NCI-H1105 treated with DMSO at 0.1 percent for 48 hours (cell line): ENCODE results near the gene SNX11.
A peak's percentile ranks its signal among the peaks of the same experiment; 100 is the strongest.

Experiments used
- DNase-seq: peaks from one replicate; lab custom pipeline; 2025; lab: John Stamatoyannopoulos, UW

Gene SNX11

DNA sequence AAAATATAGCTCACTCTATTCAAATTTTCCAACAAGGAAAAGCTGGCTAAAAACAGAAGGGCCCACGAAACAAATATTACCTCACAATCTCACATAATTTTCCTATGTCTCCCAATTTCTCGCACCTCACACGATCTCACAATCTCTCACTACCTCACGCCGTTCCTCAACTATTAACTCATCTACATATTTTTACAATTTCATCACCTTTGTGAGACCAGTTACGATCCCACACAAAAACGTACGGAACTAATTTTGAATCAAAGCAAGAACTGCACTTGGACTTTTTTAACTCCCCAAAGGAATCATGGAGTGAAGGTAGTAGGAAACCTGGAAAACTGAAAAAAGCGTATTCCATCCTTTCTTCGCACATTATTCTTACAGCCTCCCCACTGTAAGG is 7.4 kb upstream of the SNX11 start:
- DNase-seq = no peak

GRCh38 chr17:48100591-48101011 is 7.0 kb upstream of the SNX11 start:
- peak; percentile 76 for DNase-seq

DNA sequence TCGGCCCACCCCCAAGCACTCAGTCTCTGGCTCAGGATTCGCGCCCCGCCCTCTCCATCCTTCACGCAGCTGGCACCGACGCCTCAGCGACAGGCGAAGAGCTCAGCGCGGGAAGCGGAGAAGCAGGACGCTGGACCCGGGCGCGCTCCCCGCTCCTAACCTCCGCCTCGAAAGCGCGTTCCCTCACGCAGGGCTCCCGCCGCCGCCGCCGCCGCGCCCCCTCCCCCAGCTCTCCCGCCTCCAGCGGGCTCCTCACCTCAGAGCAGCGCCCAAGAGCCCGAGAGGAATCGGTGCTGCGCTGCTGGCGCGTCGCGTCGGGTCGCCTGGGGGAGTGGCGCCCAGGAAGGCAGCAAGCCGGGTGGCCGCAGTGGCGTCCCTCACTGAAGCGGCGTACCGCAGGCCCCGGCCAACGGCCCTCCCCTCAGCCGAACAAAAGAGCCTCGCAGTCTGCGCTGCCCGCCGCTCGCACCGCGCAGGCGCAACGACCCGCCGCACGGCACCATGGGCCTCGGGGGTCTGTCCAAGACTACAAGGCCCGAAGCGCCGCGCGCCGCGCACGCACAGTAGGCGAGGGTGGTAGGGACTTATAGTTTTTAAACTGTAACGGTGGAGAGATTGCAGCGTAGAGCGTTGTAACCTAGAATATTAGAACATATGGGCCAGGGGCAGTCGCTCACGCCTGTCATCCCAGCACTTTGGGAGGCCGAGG is 6.4 kb upstream of the SNX11 start, which contains the start of gene CBX1:
CBX1 (minus strand) TSS at position 467 of the 709 bp plus-strand sequence. CDS start 24,474 bp downstream, outside the sequence.
- peak; percentile 94 for DNase-seq

DNA sequence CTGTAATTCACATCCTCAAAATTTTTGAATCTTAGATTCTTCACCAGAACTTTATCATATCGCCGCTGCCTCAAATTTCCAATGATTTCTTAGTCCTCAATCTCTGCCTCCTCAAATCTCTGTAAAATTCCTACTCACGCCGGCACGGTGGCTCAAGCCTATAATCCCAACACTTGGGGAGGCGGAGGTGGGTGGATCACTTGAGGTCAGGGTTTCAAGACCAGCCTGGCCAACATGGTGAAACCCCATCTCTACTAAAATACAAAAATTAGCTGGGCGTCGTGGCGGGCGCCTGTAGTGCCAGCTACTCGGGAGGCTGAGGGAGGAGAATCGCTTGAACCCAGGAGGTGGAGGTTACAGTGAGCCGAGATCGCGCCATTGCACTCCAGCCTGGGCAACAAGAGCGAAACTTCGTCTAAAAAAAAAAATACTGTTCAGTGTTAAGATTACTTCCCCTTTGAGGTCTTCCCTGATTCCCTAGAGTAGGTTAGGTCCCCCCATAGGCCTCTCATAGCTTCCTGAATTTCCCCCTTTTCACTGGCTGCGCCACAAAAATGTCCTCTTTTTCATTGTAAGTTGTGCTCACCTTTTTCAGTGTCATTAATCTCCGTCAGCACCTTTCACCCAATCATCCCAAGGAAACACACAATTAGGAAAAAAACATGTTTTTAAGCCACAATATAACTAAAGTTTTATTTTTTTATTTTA is 5.4 kb upstream of the SNX11 start:
- DNase-seq = no peak

- DNase-seq = no peak
Observed at GRCh38 chr17:48102798-48103715, 4.5 kb upstream of the SNX11 start.

- no peak for DNase-seq
Observed at GRCh38 chr17:48104440-48104839, 3.1 kb upstream of the SNX11 start.

DNA sequence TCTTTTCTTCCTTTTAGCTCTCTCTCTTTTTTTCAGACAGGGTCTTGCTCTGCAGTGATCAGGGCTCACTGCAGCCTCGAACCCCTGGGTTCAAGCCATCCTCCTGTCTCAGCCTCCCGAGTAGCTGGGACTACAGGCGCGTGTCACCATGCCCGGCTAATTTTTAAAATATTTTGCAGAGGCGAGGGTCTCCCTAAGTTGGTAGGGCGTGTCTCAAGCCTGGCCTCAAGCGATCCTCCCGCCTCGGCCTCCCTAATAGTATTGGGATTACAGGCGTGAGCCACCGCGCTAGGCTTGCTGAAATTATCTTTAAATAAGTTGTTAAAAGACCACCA is 797 bp upstream of the SNX11 start:
- no peak for DNase-seq

DNA sequence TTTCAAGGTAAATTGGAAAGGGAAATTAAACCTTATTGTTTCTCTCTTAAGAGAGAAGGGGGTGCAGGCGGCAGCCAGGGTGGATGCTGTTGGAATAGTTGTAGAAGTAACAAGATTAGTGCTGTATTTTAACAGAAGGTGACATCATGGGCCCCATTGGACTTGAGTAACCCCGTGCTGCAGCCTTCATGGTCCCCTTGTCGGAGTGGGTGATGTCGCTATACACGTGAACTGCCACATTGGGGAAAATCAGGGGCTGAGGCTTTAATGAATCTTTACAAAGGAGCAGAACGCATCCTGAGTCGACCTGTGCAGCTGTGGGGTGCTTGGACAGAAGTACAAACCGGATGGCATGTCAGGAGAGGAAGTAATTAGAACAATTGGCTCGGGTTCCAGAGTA is 3.2 kb downstream of the SNX11 start:
- DNase-seq = no peak

DNA sequence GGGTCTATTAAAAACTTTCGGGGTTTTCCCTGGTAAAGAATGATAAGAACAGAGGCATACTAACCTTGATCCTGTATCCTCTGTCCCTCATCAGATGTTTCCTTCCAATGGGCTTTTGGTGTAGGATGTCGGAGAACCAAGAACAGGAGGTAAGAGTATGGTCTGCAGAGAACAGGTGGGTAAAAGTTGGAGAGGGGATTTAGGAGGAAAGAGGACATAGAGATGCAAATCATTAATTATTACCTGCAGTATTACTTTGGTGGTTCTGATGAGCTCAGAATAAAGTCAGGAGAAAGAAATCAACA is 4.3 kb downstream of the SNX11 start:
- DNase-seq = no peak

DNA sequence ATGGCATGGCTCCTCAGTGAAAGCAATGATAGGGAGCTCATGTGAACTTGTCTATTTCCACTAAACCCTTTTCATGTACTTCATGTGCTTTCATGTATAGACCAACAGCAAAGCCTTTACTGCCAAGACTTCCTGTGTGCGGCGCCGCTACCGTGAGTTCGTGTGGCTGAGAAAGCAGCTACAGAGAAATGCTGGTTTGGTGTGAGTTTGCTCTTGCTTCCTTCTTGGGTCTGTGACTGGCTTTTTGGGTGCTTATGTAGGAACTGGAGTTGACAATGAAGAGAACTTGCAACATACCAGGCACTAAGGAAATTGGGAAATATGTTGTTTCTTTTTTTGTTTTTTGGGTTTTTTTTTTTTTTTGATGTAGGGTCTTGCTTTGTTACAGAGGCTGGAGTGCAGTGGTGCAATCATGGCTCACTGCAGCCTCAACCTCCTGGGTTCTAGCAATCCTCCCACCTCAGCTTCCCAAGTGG is 5.7 kb downstream of the SNX11 start:
- no peak for DNase-seq

GRCh38 chr17:48121923-48122664 is 14.5 kb downstream of the SNX11 start:
- no peak for DNase-seq

GRCh38 chr17:48122665-48123045 is 15.1 kb downstream of the SNX11 start:
- DNase-seq = no peak

- DNase-seq = no peak
Observed at GRCh38 chr17:48123111-48123510, 15.5 kb downstream of the SNX11 start.

DNA sequence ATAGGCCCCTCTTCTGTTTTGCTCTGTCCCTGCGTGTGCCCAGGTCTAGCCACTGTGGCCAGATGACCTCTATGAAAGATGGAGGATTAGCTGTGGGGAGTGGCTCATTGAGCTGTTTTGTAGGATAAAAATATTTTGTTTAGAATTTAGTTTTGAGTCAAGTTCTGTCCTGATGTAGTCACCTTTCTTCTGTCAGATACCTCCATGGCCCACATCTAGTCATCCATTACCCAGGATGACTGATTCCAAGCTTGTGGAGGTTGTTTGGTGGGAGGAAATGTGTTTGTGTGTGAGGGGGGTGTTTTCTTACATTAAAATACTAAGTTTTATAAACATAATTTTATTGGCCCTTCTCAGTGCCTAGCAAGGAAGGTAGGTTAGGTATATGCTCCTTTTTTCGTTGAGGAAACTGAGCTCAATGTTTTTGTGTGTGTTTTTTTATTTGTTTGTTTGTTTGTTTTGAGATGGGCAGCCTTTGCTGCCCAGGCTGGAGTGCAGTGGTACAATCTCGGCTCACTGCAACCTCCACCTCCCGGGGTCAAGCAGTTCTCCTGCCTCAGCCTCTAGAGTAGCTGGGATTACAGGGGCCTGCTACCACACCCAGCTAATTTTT is 16.3 kb downstream of the SNX11 start:
- no peak for DNase-seq

DNA sequence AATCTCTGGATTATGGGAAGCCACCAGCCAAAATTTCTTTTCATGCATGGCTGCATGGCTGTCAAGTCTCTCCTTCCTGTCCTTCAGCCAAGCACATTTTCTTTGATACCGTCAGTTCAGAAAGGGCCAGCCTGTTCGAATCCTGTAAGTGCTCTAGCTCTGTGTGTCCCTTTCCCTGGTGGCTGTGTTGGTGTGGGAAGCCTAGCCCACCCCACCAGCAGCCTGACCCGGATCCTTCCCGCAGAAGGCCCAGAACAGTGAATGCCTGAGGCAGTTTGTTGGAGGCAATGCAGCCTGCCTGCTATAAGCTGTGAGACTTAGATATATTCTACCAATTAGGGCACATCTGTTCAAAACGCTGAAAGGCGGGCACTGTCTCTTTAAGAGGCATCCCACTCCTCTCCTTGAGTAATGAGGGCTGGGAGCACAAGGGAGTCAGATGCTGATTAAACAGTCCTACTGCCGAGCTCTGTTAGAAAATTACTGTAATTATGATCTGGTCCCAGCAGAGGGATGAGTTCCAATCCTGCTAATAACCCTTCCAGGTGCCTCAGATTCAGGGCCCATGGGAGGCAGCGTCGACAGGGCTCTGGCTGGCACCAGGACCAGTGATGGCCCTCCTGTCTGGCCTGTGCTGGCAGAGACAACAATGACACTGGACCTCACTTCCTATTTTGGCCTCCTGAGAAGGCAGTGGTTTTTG is 18.4 kb downstream of the SNX11 start:
- DNase-seq = no peak

DNA sequence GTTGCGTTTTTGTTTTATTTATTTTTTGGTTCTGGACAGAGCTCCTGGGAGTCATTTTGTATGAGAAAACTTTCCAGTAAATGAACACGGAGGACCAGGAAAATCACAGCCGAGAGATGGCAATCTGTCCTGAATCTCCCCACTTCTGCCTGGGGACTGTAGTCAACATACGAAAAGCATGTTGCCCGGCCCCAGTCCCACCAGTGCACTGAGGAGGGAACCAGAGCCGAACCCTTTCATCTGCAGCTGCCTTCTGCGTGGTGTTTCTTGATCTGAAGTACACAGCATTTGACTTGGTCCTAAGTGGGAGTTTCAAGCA is 18.9 kb downstream of the SNX11 start:
- DNase-seq = no peak

- DNase-seq = no peak
Observed at GRCh38 chr17:48127371-48128051, 19.9 kb downstream of the SNX11 start.

- DNase-seq = no peak
Observed at GRCh38 chr17:48128400-48128799, 20.8 kb downstream of the SNX11 start.

DNA sequence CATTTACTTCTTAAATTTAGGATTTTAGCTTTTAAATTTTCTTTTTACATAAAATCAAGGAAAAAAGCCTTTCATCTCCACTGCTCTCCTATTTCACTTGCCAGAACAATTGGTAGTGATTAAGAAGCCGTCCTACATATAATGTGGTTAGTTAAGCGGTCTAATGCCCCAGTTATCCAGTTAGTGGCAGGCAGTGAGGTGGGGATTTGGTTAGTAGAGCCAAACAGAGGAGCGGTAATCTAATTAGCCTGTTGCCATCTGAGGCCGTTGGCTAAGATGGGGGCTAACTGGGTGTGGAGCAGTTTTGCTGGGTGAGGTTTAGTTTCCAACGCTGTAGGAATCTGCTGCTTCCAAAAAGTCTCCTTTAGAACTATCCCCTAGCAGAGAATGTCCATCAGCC is 22.4 kb downstream of the SNX11 start:
- no peak for DNase-seq

DNA sequence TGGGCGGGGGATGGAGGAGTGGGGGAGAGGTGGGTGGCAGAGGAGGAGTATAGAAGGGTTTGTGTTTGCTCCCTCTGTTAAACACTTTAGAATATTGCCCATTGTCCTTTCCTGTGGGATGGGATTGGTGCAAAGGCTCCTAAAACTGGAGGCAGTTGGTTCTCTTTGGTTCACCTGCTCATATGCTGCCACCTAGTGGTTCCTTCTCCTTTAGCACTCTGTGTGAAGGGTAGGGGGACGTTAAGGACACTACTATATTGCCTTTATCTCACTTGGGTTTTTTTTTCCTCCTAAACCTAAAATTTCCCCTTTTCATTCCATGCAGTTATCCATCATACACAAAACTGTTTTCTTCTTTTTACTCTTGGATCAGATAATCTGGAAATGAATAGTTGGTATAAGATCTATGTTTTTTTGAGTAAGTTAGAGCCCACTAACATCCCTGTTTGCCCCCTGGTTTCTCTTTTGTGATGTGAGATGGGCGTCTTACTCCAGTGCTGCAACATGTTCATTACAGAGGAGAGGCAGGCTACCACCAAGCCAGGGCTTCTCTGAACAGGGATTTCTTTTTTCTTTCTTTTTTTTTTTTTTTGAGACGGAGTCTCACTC is 23.8 kb downstream of the SNX11 start:
- DNase-seq = peak; percentile 59
